Type B pancreatic cell (in vitro differentiated cells): ENCODE results near the gene MAP7D2. TPM values are rescaled to one million over a fixed set of nuclear protein-coding genes. Genes with fewer than 3 reads are reported as not detected.

Experiments used
- DNase-seq: peaks from one replicate; pipeline ENCODE4 v3.0.0; 2021; ENCODE audit warnings: mixed read lengths; ENCODE audit not compliant: unreplicated experiment; ENCODE audit errors: extremely low spot score
- H3K27ac Mint-ChIP-seq: 2 replicates; pipeline ENCODE4 v1.8.0; 2021; ENCODE audit warnings: mild to moderate bottlenecking, mixed read lengths
- H3K27me3 Mint-ChIP-seq: 2 replicates; pipeline ENCODE4 v1.8.0; 2021; ENCODE audit warnings: mixed read lengths
- H3K36me3 Mint-ChIP-seq: 2 replicates; pipeline ENCODE4 v1.8.0; 2021; ENCODE audit warnings: mixed read lengths
- H3K4me1 Mint-ChIP-seq: one replicate; pipeline ENCODE4 v1.8.0; 2021; ENCODE audit warnings: mixed read lengths; ENCODE audit not compliant: unreplicated experiment
- H3K4me3 Mint-ChIP-seq: 2 replicates; pipeline ENCODE4 v1.8.0; 2021; ENCODE audit warnings: mild to moderate bottlenecking, mixed read lengths
- H3K9me3 Mint-ChIP-seq: 2 replicates; pipeline ENCODE4 v1.8.0; 2021; ENCODE audit warnings: mixed read lengths
- CTCF ChIP-seq: fragments of 200-600 bp; sonication (generic); conservative IDR thresholded peaks from 2 replicates; pipeline ENCODE4 v1.5.0; 2021; ENCODE audit warnings: antibody characterized with exemption, mild to moderate bottlenecking
- total RNA-seq: library from RNA; stranded (reverse); gene quantifications from 2 replicates; pipeline ENCODE4 v1.2.1, GENCODE V29; 2021; ENCODE audit warnings: low replicate concordance

Gene MAP7D2
- total RNA-seq, 1 donor from 2014 or later = 2.0 TPM

- TF ChIP-seq CTCF = no peak
- Mint-ChIP-seq H3K4me3 (peak overlapping the region; percentile 86), H3K27ac (peak overlapping the region; percentile 83), H3K27me3 (no peaks in the 10 kb centered on the region), H3K36me3 (peaks cover 11% of the 10 kb centered on the region), H3K9me3 (no peaks in the 10 kb centered on the region), H3K4me1 (peaks cover 11% of the 10 kb centered on the region)
- DNase-seq = no peak
Measured at GRCh38 chrX:20139966-20140365, 23.3 kb upstream of the MAP7D2 start.

GRCh38 chrX:20135944-20136343 lies 19.2 kb upstream of the MAP7D2 start:
- H3K4me1 Mint-ChIP-seq = peaks cover 11% of the 10 kb centered on the region
- no peaks in the 10 kb centered on the region for H3K9me3 Mint-ChIP-seq
- H3K27me3 Mint-ChIP-seq = no peaks in the 10 kb centered on the region
- no peak for TF ChIP-seq CTCF
- H3K27ac Mint-ChIP-seq = no peak overlapping the region
- H3K36me3 Mint-ChIP-seq = peaks cover 11% of the 10 kb centered on the region
- DNase-seq = no peak
- H3K4me3 Mint-ChIP-seq = peak overlapping the region; percentile 0

GRCh38 chrX:20132666-20133065 lies 16.0 kb upstream of the MAP7D2 start:
- no peak for DNase-seq
- TF ChIP-seq CTCF = no peak
- Mint-ChIP-seq H3K27ac (no peak overlapping the region), H3K4me3 (no peak overlapping the region), H3K4me1 (no peaks in the 10 kb centered on the region), H3K27me3 (no peaks in the 10 kb centered on the region), H3K36me3 (peaks cover 10% of the 10 kb centered on the region), H3K9me3 (no peaks in the 10 kb centered on the region)

- Mint-ChIP-seq H3K27ac (no peak overlapping the region), H3K4me1 (no peaks in the 10 kb centered on the region), H3K27me3 (no peaks in the 10 kb centered on the region), H3K9me3 (no peaks in the 10 kb centered on the region), H3K36me3 (peaks cover 4% of the 10 kb centered on the region), H3K4me3 (no peak overlapping the region)
- no peak for TF ChIP-seq CTCF
- no peak for DNase-seq
Measured at GRCh38 chrX:20130357-20130756, 13.7 kb upstream of the MAP7D2 start.

GRCh38 chrX:20129547-20129946 lies 12.8 kb upstream of the MAP7D2 start:
- no peak overlapping the region for H3K4me3 Mint-ChIP-seq

More at GRCh38 chrX:20129547-20129946, 12.8 kb upstream of the MAP7D2 start:
- Mint-ChIP-seq H3K4me1 (no peaks in the 10 kb centered on the region), H3K36me3 (peaks cover 4% of the 10 kb centered on the region), H3K27ac (no peak overlapping the region), H3K27me3 (no peaks in the 10 kb centered on the region), H3K9me3 (no peaks in the 10 kb centered on the region)
- DNase-seq = no peak
- TF ChIP-seq CTCF = no peak
